NCI-H2029 (cell line): ENCODE results near the gene GINS2.
A peak's percentile ranks its signal among the peaks of the same experiment; 100 is the strongest.

Experiments used
- DNase-seq: peaks from one replicate; lab custom pipeline; 2025; lab: John Stamatoyannopoulos, UW

GINS2 gene

DNA sequence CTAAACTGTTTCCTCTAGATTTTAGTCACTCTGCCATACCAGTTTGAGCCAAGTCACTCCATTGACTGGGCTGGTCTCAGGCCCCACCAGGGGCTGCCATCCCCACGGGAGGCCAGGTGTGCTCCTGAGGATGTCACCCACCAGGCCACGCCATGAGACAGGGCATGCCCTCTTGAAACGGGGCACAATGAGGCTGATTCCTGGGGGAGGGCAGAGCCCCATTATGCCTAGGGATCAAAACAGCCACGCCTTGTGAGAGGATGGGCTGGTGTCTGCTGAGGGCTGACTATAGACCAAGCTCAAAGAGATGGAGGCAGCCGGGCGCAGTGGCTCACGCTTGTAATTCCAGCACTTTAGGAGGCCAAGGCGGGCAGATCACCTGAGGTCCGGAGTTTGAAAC lies 21.5 kb downstream of the GINS2 start:
- DNase-seq, result no peak

DNA sequence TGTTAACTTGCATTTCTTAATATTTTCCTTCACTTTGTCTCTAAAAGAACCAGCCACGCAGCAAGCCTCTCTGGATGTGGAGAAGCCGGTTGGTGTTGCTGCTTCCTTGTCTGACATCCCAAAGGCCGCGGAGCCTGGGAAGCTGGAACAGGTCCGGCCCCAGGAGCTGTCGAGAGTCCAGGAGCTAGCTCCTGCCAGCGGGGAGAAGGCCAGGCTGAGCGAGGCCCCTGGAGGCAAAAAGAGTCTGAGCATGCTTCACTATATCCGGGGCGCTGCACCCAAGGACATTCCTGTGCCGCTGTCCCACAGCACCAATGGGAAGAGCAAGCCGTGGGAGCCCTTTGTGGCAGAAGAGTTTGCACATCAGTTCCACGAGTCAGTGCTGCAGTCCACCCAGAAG lies 22.8 kb downstream of the GINS2 start:
- no peak for DNase-seq

DNA sequence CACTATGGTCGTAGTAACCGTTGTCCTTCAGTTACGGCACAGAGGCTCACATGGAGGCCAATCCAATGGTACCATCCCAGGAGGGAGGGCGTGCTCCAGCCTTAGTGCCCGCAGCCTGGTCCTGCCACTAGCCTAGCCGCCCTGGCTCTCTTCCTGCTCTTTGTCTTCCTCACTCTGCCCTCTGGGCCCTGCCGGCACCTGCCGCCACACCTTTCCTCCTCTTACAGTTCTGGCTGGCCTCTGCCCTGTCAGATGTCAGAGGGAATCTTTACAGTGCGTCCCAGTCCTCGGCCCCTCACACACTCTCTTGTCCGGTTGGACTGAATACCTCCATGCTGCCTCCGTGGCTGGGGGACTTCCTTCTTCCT lies 23.4 kb downstream of the GINS2 start:
- DNase-seq, result no peak

DNA sequence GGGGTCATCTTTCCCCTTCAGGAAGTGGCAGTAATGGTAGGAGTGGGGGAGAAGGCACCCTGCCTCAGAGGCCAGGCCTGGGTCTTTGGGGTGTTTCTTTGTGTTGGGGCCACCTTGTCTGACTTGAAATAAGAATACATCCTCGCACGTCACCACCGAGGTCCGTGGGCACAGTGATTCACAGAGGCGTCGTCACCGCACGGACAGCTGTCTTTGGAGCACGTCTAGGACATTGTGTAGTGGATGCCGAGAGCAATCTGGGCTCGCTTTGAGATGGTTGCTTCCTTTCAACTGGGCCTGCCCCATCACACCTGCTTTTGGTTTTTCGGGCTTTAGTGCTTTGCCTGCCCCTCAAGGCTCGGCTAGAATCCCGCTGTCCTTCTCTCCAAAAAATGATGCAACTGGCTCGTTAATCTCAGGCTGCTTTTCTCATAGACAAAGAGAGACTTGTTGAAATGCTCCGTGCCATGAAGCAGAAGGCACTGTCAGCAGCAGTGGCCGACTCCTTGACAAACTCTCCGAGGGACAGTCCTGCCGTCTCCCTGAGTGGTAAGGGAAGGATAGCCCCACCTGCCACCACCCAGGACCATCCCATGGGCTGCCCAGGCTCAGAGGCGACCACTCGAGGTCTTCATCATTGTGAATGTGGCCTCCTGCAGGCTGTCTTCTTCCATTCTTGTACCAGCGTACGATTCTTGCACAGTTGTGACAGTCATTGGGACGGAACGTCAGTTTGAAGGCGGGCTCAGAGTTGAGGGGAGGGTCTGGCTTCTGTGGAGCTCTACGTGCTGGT lies 24.0 kb downstream of the GINS2 start:
- no peak for DNase-seq

DNA sequence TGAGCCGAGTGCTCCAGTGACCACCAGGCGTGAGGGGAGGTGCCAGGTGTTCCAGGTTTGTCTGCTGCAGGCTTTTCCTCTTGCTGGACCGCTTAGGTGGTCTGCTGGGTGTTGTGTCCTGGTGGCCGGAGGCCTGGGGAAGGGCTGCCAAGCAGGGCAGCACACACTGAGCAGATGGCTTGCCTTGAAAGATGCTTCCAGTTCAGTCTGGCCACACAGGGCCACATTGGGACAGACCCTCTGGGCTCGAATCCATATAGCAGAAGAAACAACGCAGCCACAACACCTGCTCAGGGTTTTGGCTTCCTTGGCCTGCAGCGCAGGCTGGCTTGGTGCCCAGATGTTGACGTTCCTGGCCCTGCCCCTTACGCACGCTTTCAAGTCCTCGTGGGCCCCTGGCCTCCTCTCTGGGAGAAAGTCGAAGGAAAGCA lies 24.8 kb downstream of the GINS2 start:
- peak; percentile 62 for DNase-seq

DNA sequence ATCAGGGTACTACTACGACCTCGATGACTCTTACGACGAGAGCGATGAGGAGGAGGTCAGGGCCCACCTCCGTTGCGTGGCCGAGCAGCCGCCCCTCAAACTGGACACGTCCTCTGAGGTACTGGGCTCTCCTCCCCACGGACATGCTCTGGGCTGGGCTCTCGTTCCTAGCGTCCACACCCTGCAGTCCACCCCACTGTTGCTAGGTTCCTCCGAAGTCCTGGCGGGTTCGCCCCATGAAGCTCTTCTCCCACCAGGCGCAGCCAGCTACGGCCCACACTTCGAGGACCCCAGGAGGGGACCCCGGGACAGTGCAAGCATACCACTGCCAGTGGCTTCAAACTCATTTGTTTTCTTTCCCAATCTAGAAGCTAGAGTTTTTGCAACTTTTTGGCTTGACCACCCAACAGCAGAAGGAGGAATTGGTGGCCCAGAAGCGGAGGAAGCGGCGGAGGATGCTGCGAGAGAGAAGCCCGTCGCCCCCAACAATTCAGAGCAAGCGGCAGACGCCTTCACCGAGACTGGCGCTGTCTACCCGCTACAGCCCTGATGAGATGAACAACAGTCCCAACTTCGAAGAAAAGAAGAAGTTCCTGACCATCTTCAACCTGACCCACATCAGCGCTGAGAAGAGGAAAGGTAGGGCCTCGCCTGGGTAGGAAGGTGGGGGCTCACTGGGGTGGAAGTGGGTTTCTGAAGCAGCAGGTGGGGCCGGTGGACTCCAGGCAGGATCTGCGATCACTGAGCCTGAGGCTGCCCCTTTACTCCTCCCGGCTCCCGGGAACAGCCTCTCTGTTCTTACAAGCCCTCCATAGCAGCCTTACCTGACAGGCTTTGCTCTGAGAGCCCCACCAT lies 25.6 kb downstream of the GINS2 start:
- no peak for DNase-seq

DNA sequence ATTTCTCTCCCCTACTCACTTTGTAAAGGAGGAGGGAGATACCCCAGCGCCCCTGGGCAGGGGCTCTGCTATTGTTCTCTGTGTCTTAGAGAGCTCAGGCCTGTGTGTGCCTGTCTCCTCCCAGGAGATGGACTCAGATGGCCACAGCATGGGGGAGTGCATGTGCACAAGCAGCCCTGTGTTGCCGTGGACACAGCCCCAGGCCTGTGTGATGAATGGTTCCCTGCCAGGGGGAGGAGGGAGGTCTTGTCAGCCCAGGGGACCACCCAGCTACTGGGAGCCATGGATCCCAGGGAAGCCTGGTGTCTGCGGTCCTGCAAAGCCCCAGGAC lies 26.3 kb downstream of the GINS2 start:
- no peak for DNase-seq

DNA sequence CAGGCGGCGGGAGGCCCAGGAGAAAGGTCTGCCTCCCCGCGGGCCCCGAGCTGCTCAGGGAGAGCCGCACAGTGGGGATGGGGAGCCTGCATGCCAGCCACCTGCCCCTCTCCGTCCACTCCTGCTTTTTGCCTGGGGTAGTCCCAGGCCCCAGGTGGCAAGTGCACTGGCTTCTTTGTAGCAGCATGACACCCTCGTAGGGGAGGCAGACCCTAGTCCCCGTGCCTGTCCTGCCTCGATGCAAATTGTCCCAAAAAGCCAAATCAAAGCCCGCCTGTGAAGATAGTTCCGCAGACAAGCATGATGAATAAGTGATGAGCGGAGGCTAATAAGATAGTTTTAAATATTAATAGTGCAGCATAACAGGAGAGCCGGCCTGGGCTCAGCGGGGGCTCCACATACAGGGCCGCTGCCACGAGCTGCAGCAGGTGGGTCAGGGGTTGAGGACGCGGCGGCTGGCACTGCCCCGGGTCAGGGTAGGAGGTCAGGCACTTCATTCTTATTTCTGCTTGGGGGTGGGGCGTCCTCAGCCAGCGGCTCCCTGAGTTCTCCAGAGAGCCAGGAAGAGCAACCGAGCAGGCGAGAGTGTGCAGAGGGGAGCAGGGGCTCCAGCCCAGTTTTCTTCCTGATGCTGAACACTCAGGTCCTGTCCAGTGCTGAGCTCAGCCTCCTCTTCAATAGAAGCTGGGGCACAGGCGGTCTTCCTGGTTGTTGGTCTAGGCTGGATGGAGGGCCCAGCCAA lies 26.8 kb downstream of the GINS2 start:
- no peak for DNase-seq

DNA sequence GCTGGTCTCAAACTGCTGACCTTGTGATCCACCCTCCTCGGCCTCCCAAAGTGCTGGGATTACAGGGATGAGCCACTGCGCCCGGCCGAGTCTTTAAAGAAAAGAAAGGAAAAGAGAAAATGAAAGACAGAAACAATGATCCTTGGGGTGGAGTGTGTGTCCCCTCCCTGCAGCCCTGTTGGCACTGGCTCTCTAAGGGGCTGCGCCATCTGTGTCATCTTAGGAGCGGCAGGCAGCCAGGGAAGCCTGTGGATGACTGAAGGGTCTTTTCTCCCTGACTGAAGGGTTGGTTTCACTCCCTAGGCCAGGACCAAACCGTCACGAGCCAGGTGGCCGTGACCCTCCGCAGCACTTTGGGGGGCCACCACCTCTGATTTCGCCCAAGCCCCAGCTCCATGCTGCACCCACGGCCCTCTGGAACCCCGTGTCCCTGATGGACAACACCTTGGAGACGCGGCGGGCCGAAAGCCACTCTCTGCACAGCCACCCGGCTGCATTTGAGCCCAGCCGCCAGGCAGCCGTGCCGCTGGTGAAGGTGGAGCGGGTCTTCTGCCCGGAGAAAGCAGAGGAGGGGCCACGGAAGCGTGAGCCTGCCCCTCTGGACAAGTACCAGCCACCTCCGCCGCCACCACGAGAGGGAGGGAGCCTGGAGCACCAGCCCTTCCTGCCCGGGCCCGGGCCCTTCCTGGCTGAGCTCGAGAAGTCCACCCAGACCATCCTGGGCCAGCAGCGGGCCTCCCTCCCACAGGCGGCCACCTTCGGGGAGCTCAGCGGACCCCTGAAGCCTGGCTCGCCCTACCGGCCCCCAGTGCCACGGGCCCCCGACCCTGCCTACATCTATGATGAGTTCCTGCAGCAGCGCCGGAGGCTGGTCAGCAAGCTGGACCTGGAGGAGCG lies 27.7 kb downstream of the GINS2 start:
- no peak for DNase-seq

DNA sequence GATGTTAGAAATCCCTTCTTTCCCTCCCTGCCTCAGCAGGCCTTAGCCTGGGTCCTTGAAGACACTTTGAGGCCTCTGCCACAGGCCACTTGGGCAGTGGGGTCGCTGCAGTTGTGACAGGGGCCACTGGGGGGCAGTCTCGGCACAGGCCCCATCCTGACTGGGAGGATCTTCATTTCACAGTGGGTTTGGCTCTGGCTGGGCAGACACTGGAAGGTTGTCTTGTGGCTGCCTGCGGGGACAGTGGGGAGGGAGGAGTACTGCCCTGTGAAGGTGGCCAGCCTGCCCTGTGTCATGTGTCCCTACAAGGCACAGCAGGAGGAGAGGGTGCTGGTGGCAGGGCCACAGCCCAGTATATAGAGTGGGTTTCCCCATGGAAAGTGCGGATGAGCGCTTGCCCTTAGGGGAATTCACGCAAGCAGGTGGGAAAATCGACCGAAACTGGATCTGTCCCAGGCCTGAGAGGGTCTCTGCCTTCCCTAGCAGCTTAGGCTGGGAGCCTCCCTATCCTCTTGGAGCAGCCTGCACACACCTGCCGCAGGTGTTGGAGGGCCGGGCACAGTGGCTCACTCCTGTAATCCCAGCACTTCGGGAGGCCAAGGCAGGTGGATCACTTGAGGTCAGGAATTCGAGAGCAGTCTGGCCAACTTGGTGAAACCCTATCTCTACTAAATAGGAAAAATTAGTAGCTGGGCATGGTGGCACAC lies 28.8 kb downstream of the GINS2 start:
- DNase-seq, result peak; percentile 27

DNA sequence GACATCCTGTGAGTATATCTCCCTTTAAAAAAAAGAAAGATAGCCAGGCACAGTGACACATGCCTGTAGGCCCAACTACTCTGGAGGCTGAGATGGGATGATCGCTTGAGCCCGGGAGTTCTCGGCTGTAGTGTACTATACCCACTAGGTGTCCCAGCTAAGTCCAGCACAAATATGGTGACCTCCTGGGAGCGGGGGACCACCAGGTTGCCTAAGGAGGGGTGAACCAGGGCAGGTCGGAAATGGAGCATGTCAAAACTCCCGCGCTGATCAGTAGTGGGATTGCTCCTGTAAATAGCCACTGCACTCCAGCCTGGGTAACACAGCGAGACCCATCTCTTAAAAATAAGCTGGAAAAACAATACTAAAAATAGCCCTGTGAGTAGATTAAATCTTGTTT lies 29.4 kb downstream of the GINS2 start:
- no peak for DNase-seq

DNA sequence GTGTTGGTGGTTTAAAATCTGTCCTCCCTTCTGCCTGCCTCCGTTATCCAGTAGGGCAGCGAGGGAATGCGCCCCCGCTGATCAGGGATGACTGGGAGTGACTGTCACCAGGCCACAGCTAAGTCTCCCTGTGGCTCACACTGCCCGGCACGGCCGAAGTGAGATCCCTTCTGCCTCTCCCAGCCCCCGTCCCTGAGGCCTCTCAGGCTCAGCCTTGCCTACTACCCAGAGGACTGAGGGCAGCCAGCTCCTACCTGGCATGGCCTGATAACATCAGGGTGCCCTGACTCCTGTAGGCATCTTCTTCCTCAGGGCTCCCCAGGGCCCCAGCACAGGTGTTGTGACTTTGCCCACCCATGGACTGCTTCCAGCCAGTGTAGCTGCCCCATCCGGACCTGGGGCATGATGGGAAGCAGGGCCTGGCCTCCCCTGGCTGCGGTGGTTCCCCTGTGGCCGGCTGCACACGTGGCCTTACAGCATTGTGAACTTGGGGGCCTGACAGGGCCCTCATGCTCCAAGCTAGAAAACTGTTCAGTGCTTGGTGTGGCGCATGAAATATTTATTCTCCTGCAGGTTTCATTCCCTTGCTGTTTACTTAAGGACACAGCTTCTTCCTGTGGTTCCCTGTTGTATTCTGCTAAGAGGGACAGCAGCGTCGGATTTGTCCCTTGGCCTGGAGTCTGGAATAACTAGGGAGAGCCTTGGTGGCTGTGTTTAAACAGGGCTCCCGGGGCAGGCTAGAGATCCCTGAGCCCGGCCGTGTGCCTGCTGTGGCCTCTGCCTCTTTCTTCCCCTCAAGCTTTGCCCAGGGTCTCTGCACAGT lies 30.0 kb downstream of the GINS2 start:
- no peak for DNase-seq

DNA sequence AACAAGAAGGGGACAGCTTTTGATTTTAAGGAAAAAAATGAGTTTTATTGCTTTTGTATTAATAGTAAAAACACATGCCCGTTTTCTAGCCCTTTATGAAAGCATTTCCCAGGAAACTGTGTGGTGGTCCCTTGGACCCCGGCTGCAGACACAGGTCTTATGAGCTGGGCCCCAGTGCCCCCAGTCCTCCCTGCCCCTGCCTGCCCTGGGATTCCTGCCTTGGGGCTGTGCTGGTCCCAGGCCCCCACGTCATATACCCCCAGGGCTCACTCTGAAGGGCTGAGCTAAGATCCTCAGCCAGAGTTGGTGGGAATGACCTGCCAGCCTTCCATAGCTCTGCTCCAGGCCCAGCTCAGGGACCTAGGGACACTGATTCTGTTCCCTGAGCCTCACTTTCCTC lies 30.8 kb downstream of the GINS2 start:
- DNase-seq, result no peak

DNA sequence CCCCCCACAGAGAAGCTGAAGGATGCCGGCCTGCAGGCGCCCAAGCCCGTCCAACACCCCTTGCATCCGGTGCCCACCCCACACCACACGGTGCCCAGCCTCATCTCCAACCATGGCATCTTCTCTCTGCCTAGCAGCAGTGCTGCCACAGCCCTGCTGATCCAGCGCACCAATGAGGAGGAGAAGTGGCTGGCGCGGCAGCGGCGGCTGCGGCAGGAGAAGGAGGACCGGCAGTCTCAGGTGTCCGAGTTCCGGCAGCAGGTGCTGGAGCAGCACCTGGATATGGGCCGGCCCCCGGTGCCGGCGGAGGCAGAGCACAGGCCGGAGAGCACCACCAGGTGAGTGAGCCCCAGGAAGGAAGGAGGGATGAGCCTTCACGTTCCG lies 31.5 kb downstream of the GINS2 start:
- DNase-seq, result no peak

DNA sequence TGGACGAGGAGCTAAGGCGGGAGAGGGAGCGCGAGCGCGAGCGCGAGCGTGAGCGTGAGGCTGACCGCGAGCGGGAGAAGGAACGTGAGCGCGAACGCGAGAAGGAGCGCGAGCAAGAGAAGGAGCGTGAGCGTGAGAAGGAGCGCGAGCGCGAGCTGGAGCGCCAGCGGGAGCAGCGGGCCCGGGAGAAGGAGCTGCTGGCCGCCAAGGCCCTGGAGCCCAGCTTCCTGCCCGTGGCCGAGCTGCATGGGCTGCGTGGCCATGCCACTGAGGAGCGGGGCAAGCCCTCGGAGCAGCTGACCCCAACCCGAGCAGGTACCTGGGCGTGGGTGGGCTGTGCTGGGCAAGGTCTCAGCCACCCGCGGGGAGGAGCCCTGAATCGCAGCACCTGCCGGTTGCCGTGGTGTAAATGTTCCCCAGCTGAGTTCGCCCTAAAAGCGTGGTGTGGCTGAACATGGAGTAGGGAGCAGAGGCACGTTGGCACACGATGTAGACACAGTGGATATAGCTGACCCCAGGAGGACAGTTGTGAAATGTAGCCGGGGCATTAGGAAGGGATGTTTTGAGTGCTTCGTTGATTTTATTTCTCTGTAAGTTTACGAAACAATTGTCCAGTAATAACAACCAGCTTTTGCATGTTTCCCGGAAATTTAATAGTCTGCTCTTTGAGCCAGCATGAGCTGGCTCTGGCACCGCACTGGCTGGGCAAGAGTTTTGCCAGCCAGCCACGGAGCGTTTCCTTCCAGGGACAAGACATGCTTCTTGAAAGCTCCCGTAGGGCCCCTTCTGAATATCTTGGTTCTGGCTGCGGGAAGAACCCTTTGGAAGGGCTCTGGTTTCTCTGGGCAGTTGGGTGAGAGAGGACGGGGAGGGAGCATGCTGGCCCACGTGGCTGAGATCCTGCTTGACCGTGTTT lies 32.1 kb downstream of the GINS2 start:
- no peak for DNase-seq

DNA sequence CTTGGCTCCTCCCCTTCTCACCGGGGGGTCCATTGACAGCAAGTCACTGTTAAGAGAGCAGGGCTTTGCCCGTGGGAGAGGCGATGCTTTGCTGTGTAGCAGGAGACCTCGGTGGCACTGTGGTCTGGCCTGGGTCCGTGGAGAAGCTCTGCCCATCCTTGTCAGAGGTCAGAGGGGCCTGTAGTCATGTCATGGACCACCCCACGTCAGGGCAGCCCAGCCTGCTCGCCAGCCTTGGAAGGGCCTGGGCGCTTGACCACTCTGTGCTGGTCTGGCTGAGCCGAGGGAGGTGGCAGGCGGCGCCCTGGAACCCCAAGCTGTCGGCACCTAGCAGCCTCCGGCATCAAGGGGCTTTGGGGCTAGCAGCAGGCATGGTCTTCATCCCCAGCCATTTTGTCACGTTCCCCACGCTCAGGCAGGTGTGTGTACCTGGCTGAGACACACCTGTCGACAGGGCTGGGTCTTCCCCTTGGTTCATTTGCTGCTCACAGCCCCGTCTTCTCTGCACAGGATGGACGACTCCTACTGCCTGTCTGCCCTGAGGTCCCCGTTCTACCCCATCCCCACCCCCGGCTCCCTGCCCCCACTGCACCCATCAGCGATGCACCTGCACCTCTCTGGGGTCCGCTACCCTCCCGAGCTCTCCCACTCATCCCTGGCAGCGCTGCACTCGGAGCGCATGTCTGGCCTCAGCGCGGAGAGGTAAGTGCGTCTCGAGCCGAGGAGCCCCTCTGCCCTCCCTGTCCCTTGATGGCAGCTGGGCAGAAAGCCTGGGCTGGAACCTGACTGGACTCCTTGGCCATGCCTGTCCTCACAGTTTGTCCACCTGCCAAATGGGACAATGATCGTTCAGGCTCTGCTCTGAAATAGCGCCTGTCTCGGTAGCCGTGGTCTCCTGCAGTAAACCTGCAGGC lies 33.3 kb downstream of the GINS2 start:
- no peak for DNase-seq

DNA sequence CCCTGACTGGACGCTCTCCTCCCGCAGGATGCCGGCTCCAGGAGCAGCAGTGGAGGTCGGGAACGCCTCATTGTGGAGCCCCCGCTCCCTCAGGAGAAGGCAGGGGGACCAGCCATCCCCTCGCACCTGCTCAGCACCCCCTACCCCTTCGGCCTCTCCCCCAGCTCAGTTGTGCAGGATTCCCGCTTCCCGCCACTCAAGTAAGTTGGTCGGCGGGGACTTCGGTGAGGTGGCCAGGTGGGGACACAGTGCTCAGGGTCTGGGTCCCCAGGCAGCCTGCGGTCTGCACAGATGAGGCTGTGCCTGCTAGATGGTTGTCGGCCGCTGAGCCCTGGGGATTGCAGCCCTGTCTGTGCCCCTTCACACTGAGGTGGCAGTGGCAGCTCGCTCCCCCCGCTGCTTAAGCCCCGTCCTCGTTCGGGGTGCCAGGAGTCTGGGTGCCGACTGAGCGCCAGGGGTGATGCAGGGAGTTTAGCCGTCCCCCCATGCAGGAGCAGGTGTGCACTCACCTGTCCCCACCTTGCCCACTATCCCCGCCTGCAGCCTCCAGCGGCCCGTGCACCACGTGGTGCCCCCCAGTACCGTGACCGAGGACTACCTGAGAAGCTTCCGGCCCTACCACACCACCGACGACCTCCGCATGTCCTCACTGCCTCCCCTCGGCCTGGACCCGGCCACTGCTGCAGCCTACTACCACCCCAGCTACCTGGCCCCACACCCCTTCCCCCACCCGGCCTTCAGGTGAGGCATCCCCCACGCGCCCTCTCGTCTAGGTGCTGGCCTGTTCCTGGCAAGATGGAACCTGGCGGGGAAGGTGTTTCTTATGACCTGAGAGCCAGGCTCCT lies 34.3 kb downstream of the GINS2 start:
- DNase-seq, result no peak
